GM18861 (cell line): ENCODE results near the gene BMP10.
"Not testable (repeated sequence)": the region's sequence is repeated elsewhere in the genome, so short reads cannot be mapped to it uniquely, and the experiment has no call there.

Experiments
- ATAC-seq: cut with Tn5 transposase; IDR thresholded peaks from one replicate; pipeline ENCODE4 v1.9.1; 2021; ENCODE audit not compliant: unreplicated experiment

Gene BMP10

DNA sequence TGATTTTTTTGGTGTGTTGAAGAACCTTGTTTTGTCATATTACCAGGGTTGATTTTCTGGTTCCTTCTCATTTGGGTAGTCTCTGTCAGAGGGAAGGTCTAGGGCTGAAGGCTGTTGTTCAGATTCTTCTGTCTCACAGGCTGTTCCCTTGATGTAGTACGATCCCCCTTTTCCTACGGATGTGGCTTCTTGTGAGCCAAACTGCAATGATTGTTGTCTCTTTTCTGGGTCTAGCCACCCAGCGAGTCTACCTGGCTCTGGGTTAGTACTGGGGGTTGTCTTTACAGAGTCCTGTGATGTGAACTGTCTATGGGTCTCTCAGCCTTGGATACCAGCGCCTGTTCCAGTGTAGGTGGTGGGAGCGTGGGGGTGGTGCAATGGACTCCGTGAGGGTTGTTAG is 24.8 kb upstream of the BMP10 start:
- ATAC-seq = not testable (repeated sequence)

DNA sequence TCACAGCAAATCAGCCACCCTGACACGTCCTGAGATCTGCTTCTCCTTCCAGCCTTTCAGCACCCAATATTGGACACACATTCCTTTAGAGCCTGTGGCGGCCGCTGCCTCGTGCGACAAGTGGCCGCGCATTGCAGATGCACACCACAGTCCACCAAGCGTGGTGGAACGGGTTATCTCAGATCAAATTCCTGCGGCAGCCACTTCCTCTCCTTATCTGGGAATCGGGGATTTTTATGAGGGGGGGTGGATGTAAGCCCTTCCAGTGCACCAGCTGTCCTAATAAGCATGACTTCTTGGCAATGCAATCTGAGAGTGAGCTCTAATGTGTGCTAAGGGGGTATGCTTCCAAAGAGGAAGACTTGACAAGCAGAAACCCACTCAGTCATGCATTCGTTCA is 18.3 kb upstream of the BMP10 start:
- no peak for ATAC-seq

DNA sequence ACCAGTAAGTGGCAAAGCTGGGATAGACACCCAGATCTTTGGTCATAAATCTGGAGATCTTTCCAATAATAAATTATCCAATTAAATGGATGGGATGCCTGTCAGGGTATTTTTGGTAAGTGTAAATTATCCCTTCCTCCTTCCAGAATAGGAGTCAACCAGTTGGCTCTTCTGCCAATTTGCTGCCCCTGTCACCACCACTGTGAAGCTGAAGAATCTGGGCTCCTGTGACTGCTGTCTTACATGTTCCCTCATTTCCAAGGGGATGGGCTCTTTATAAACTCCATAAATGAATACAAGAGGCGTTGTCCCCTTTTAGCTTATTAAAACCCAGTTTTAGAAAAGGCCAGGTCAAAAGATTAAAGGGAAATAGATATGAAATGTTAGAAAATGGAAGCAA is 17.8 kb upstream of the BMP10 start:
- no peak for ATAC-seq

DNA sequence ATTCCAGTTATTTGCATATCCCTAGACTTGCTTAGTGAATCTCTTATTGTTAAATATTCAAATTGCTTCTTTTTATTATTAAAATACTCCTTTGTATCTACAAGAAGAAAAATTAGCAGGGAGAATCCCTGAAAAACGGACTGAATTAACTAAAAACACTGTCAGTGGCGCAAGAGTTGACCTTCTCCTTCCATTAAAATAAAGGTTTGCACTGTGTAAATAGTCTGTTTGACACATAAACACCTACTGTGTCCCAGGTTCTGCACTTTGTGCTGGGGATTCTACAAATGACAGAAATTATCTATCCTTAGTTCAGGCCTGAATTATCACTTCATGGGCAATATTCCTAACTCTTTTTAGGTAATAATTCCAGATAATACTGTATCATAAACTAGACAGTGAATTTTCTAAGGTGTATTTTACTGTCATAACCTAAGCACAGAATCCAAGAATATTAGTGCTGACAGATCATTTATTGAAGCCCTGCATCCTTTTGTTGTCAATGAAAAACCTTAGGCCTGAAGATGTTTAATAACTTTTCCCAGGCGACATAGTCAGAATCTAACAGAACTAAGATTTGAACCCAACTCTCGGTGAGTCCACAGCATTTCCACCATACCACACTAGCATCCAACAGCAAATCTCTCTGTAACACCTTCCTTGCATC is 17.0 kb upstream of the BMP10 start:
- ATAC-seq = no peak

- ATAC-seq = no peak
These were observed 14.5 kb upstream of the BMP10 start for GRCh38 chr2:68885811-68886075.

DNA sequence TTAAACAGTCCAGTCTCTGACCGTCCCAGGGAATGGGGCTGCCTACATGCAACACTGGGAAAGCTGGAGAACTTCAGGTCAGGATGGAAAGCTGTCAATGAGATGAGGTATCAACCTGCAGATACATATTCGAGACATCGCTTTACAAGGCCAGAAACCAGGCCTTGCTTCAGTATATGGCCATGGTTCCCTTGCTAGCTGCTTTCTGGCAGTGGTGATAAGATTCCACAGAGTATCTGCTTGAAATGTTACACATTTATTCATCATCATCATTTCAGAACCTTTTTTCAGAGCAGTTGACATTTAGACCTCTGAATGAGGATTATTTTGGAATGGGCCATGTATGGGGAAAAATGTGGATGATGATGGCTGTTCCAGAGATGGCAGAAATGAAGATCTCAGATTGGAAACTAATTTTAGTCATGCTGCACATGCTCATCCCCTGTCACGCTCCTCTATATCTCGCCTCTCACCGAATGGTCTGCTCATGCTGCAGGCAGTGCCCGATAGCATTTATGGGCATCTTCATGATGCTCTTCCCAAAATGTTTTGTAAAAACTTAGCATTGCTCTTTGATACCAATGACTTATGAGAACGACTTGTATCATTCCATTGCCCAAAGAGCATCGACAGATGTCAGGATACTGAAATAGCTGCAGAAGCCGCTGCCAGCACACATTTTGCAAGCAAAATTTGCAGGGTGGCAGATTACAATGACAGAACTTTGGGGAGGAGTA is 14.0 kb upstream of the BMP10 start:
- ATAC-seq = no peak

GRCh38 chr2:68880213-68880612 is 9.0 kb upstream of the BMP10 start:
- no peak for ATAC-seq

DNA sequence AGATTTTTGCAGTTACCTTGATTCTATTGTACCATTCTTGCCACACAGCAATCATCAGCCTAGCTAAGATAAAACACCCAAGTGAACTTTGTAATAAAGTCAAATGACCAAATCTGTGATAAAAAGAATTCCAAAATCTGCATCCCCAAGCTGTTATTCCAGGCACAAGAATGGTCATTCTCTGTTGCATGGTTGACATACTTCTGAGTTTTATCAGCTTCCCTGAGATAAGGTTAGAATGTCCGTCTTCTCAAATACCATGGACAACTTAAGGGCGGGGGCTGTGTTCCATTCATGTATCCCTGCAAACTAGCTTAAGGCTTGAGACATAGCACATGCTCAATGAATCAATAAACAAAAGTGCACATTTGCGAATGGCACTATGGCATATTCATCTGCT is 8.1 kb upstream of the BMP10 start:
- ATAC-seq = no peak

- ATAC-seq = no peak
These were observed 7.6 kb upstream of the BMP10 start for GRCh38 chr2:68878753-68879152.

- no peak for ATAC-seq
These were observed 7.0 kb upstream of the BMP10 start for GRCh38 chr2:68878071-68878711.

DNA sequence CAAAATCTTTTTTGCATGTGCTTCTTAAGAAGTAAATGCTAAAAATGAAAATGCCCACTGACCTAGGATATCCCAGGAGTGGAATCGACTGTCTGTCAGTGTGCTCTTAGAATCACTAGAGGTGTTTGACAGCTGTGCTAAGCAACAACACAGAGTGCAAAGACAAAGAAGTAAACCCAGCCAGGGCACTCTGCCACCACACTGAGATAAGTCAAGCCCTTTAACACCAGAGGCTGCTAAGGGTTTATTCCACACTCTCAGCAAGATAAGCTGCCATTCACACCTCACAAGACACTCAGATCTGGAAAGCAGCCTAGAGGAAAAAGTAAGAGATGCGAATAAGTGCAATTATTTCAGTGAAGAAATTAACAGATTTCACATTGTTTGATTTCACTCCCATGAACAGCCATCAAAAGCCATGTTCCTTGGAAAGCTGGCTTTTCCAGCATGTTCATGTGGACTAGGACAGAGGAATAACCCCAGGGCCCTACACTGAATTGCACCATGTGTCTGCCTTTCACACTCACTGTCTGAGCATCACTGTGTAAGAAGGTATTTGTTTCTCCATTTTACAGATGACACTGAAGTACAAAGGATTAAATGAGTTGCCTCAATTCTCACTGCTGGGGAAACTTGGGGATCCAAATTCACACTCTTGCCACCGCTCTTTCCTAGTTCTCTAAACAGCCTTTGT is 6.0 kb upstream of the BMP10 start:
- no peak for ATAC-seq

- no peak for ATAC-seq
These were observed 982 bp downstream of the BMP10 start for GRCh38 chr2:68870215-68870614.

GRCh38 chr2:68865108-68865507 is 6.1 kb downstream of the BMP10 start:
- ATAC-seq = no peak

GRCh38 chr2:68863996-68864395 is 7.2 kb downstream of the BMP10 start:
- no peak for ATAC-seq

DNA sequence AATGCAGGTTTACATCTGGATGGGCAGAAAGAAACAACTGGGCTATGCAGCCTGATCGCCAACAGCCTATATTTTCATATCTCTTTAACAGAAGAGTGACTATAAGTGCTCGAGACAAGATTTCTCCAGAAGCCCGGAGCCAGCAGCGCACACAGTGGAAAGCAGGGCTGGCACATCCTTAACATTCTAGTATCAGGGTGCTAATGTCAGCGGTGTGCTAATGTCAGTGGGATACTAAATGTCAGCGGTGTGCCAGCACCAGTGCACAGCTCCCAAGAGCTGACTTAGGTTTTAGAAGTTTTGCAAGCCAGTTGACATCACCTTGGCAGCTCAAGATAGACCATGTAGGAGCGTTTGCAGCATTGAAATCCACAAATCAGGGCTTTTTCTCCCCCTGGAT is 8.3 kb downstream of the BMP10 start:
- ATAC-seq = no peak

- ATAC-seq = no peak
These were observed 9.9 kb downstream of the BMP10 start for GRCh38 chr2:68861330-68861729.

DNA sequence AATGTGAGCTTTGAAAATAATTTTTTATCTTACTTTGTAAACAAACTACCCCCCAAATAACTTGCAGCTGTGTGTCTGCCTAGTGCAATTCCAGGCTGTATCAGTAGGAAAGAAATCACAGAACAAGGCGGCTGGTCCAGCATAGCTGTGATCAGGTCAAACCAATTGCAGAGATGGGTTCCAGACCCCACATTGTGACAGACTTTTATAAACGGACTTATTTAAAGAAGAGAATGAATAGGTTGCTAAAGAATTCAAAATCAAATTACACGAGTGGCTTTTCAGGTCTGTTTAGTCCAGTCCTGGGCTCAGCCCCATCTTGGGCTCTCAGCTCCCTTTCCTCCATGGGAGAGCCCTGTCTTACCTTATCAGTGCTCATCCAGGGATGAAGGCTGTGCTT is 11.1 kb downstream of the BMP10 start:
- ATAC-seq = no peak

- ATAC-seq = no peak
These were observed 13.2 kb downstream of the BMP10 start for GRCh38 chr2:68857855-68858456.

- no peak for ATAC-seq
These were observed 13.9 kb downstream of the BMP10 start for GRCh38 chr2:68857202-68857845.

- ATAC-seq = no peak
These were observed 15.6 kb downstream of the BMP10 start for GRCh38 chr2:68855550-68855949.

- no peak for ATAC-seq
These were observed 16.7 kb downstream of the BMP10 start for GRCh38 chr2:68854476-68854875.
